HepG2 (cell line): ENCODE measurements around the gene MARF1. TPM values are rescaled to one million over a fixed set of nuclear protein-coding genes. Genes with fewer than 3 reads are reported as not detected.

Source experiments
- DR1 ChIP-seq: sonication (generic); formaldehyde crosslinking; IDR thresholded peaks from 2 replicates; pipeline ENCODE4 v1.8.0; 2021; ENCODE audit warnings: mild to moderate bottlenecking, missing genetic modification reagents, inconsistent platforms
- EHMT2 ChIP-seq: fragments of 200-600 bp; sonication (generic); IDR thresholded peaks from 2 replicates; pipeline ENCODE4 v1.7.0; 2017; ENCODE audit warnings: antibody characterized with exemption, low read depth, low read length, borderline replicate concordance
- KAT2B ChIP-seq: fragments of 150-350 bp; IDR thresholded peaks from 2 replicates; pipeline ENCODE4 v1.6.1; 2014; ENCODE audit warnings: low read depth, low read length, borderline replicate concordance
- MBD4 ChIP-seq: IDR thresholded peaks from 2 replicates; pipeline ENCODE4 v1.6.1; 2012; ENCODE audit warnings: low read length, inconsistent platforms, borderline replicate concordance
- MEIS2 ChIP-seq: sonication (generic); formaldehyde crosslinking; IDR thresholded peaks from 2 replicates; pipeline ENCODE4 v1.9.0; 2021; ENCODE audit warnings: mild to moderate bottlenecking, missing genetic modification reagents
- RAD51 ChIP-seq: fragments of 450-650 bp; IDR thresholded peaks from 2 replicates; pipeline ENCODE4 v1.6.1; 2016; ENCODE audit warnings: borderline replicate concordance
- SKI ChIP-seq: fragments of 450-650 bp; IDR thresholded peaks from one replicate; pipeline ENCODE4 v1.6.1; 2018; ENCODE audit warnings: mild to moderate bottlenecking; ENCODE audit not compliant: partially characterized antibody
- TAF1 ChIP-seq: sonication (generic); formaldehyde crosslinking; IDR thresholded peaks from 2 replicates; pipeline ENCODE4 v1.4.0; 2020; ENCODE audit warnings: missing genetic modification reagents
- XRCC5 ChIP-seq: fragments of 200-400 bp; formaldehyde crosslinking; optimal IDR thresholded peaks from 2 replicates; pipeline ENCODE3; 2017; ENCODE audit warnings: mild to moderate bottlenecking, low read length
- ZNF292 ChIP-seq: sonication (generic); formaldehyde crosslinking; IDR thresholded peaks from 2 replicates; pipeline ENCODE4 v1.8.1; 2022; ENCODE audit warnings: mild to moderate bottlenecking, low read depth, missing genetic modification reagents, borderline replicate concordance
- ZNF44 ChIP-seq: sonication (generic); formaldehyde crosslinking; IDR thresholded peaks from 2 replicates; pipeline ENCODE4 v1.5.1; 2020; ENCODE audit warnings: mild to moderate bottlenecking, missing genetic modification reagents
- ZNF605 ChIP-seq: sonication (generic); formaldehyde crosslinking; IDR thresholded peaks from 2 replicates; pipeline ENCODE4 v1.8.0; 2022; ENCODE audit warnings: mild to moderate bottlenecking, missing genetic modification reagents
- ZNF678 ChIP-seq: sonication (generic); formaldehyde crosslinking; IDR thresholded peaks from 2 replicates; pipeline ENCODE4 v1.4.0; 2020; ENCODE audit warnings: mild to moderate bottlenecking, missing genetic modification reagents
- polyA plus RNA-seq, 8 experiments: library from polyadenylated mRNA; depleted of rRNA in 3 of 8; stranded (reverse) in 7 of 8; unstranded in 1 of 8; fragments of >200 nt; fragmentation: Illumina TruSeq in 4 of 8; extraction: Trizol in 4 of 8; gene quantifications; 2 replicates each; pipeline versions ENCODE4 v1.2.1 to v1.2.3, GENCODE V29; 2011 to 2016; ENCODE audit warnings: low read depth in 4 of 8, missing spikeins in 1 of 8, mixed read lengths in 1 of 8; ENCODE audit not compliant: insufficient read depth in 1 of 8
- total RNA-seq, 5 experiments: library from RNA; depleted of rRNA; stranded (reverse); fragments of >200 nt; fragmentation: Illumina TruSeq; extraction: Trizol; gene quantifications; 2 replicates each; pipeline ENCODE4 v1.2.3, GENCODE V29; 2016; ENCODE audit warnings: low read depth in 1 of 5
- TF ChIP-seq, protein P1 (sequence below), 2 experiments: sonication (generic) in 1 of 2; formaldehyde crosslinking in 1 of 2; IDR thresholded peaks; 2 replicates each; pipeline versions ENCODE4 v1.5.1 to v1.6.1; 2011 to 2020; ENCODE audit warnings: borderline replicate concordance in 1 of 2, low read depth in 1 of 2, low read length in 1 of 2, mild to moderate bottlenecking in 1 of 2, missing genetic modification reagents in 1 of 2, moderate library complexity in 1 of 2
- TF ChIP-seq, protein P2 (sequence below): sonication (generic); formaldehyde crosslinking; IDR thresholded peaks from 2 replicates; pipeline ENCODE4 v1.4.0; 2020; ENCODE audit warnings: low read depth, missing genetic modification reagents
- TF ChIP-seq, protein P3 (sequence below): sonication (generic); formaldehyde crosslinking; IDR thresholded peaks from 2 replicates; pipeline ENCODE4 v1.8.1; 2023; ENCODE audit warnings: missing genetic modification reagents, mild to moderate bottlenecking, borderline replicate concordance
- TF ChIP-seq, protein P4 (sequence below): sonication (generic); formaldehyde crosslinking; IDR thresholded peaks from 2 replicates; pipeline ENCODE4 v1.8.0; 2022; ENCODE audit warnings: missing genetic modification reagents, mild to moderate bottlenecking, moderate library complexity, borderline replicate concordance
- TF ChIP-seq, protein P5 (sequence below): sonication (generic); formaldehyde crosslinking; IDR thresholded peaks from 2 replicates; pipeline ENCODE4 v1.4.0; 2020; ENCODE audit warnings: missing genetic modification reagents

Gene MARF1
- total and polyA plus RNA-seq, 2 of the 13 experiments (the other 11 are each of a cell fraction or from before 2014, with no cell fraction given) = 8.7 to 20.7 TPM

DNA sequence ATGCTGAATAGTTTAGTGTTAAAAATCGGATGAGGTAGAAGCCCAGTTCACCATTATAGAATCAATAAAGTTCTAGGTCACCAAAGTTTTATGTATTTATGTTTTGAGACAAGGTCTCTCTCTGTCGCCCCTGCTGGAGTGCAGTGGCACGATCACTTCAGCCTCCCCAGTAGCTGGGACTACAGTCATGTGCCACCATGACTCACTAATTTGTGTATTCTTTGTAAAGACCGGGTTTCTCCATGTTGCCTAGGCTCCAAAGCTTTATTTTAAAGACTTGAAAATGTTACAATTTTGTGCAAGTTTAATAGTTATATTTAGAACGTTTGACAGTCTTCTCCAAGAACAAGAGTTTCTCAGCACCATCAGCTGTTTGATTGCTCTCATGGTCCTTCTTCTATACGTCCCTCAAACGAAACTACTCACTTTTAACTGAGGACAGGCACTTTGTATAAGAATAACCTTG, 39.2 kb upstream of the MARF1 start (continued):
- TF ChIP-seq, protein P1, sequence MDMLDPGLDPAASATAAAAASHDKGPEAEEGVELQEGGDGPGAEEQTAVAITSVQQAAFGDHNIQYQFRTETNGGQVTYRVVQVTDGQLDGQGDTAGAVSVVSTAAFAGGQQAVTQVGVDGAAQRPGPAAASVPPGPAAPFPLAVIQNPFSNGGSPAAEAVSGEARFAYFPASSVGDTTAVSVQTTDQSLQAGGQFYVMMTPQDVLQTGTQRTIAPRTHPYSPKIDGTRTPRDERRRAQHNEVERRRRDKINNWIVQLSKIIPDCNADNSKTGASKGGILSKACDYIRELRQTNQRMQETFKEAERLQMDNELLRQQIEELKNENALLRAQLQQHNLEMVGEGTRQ (IDR thresholded peaks at IDR 0.05; ENCODE audit: low read depth, low read length) = peak; percentile 55; the same call in 1 of the 2 replicates
- TF ChIP-seq, protein P1 (CRISPR knock-in tag; IDR thresholded peaks at IDR 0.05; ENCODE audit: borderline replicate concordance) = peak; percentile 67; the same call in 1 of the 2 replicates
- TF ChIP-seq, protein P2, sequence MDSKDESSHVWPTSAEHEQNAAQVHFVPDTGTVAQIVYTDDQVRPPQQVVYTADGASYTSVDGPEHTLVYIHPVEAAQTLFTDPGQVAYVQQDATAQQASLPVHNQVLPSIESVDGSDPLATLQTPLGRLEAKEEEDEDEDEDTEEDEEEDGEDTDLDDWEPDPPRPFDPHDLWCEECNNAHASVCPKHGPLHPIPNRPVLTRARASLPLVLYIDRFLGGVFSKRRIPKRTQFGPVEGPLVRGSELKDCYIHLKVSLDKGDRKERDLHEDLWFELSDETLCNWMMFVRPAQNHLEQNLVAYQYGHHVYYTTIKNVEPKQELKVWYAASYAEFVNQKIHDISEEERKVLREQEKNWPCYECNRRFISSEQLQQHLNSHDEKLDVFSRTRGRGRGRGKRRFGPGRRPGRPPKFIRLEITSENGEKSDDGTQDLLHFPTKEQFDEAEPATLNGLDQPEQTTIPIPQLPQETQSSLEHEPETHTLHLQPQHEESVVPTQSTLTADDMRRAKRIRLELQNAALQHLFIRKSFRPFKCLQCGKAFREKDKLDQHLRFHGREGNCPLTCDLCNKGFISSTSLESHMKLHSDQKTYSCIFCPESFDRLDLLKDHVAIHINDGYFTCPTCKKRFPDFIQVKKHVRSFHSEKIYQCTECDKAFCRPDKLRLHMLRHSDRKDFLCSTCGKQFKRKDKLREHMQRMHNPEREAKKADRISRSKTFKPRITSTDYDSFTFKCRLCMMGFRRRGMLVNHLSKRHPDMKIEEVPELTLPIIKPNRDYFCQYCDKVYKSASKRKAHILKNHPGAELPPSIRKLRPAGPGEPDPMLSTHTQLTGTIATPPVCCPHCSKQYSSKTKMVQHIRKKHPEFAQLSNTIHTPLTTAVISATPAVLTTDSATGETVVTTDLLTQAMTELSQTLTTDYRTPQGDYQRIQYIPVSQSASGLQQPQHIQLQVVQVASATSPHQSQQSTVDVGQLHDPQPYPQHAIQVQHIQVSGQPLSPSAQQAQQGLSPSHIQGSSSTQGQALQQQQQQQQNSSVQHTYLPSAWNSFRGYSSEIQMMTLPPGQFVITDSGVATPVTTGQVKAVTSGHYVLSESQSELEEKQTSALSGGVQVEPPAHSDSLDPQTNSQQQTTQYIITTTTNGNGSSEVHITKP (CRISPR knock-in tag) = 0 out of 2 replicates have a peak, but pooled peaks have one; percentile 24
- TF ChIP-seq ZNF292 (no peak), SKI (no peak), EHMT2 (peak; percentile 42; the same call in 1 of the 2 replicates), XRCC5 (peak; percentile 75), ZNF605 (CRISPR knock-in tag) (0 out of 2 replicates have a peak, but pooled peaks have one; percentile 20), ZNF678 (CRISPR knock-in tag) (no peak), ZNF44 (no peak), TAF1 (CRISPR knock-in tag) (no peak), RAD51 (0 out of 2 replicates have a peak, but pooled peaks have one; percentile 38), MEIS2 (CRISPR knock-in tag) (no peak), MBD4 (no peak), KAT2B (no peak), DR1 (CRISPR knock-in tag) (no peak)
- TF ChIP-seq, protein P3, sequence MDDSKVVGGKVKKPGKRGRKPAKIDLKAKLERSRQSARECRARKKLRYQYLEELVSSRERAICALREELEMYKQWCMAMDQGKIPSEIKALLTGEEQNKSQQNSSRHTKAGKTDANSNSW (CRISPR knock-in tag) = no peak
- TF ChIP-seq, protein P4, sequence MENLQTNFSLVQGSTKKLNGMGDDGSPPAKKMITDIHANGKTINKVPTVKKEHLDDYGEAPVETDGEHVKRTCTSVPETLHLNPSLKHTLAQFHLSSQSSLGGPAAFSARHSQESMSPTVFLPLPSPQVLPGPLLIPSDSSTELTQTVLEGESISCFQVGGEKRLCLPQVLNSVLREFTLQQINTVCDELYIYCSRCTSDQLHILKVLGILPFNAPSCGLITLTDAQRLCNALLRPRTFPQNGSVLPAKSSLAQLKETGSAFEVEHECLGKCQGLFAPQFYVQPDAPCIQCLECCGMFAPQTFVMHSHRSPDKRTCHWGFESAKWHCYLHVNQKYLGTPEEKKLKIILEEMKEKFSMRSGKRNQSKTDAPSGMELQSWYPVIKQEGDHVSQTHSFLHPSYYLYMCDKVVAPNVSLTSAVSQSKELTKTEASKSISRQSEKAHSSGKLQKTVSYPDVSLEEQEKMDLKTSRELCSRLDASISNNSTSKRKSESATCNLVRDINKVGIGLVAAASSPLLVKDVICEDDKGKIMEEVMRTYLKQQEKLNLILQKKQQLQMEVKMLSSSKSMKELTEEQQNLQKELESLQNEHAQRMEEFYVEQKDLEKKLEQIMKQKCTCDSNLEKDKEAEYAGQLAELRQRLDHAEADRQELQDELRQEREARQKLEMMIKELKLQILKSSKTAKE (CRISPR knock-in tag) = no peak
- TF ChIP-seq, protein P5, sequence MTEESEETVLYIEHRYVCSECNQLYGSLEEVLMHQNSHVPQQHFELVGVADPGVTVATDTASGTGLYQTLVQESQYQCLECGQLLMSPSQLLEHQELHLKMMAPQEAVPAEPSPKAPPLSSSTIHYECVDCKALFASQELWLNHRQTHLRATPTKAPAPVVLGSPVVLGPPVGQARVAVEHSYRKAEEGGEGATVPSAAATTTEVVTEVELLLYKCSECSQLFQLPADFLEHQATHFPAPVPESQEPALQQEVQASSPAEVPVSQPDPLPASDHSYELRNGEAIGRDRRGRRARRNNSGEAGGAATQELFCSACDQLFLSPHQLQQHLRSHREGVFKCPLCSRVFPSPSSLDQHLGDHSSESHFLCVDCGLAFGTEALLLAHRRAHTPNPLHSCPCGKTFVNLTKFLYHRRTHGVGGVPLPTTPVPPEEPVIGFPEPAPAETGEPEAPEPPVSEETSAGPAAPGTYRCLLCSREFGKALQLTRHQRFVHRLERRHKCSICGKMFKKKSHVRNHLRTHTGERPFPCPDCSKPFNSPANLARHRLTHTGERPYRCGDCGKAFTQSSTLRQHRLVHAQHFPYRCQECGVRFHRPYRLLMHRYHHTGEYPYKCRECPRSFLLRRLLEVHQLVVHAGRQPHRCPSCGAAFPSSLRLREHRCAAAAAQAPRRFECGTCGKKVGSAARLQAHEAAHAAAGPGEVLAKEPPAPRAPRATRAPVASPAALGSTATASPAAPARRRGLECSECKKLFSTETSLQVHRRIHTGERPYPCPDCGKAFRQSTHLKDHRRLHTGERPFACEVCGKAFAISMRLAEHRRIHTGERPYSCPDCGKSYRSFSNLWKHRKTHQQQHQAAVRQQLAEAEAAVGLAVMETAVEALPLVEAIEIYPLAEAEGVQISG (CRISPR knock-in tag) = no peak
